Erythroblast (primary cell): ENCODE data around the gene CTPS2.

Experiments used
- GATA1 ChIP-seq: IDR thresholded peaks from 2 replicates; pipeline ENCODE4 v1.6.1; 2011; ENCODE audit warnings: low read depth, mild to moderate bottlenecking, control low read depth, low read length, moderate library complexity
- POLR2A ChIP-seq: IDR thresholded peaks from 2 replicates; pipeline ENCODE4 v1.6.1; 2011; ENCODE audit warnings: mild to moderate bottlenecking, low read length

- TF ChIP-seq POLR2A (no peak), GATA1 (no peak)
Observed at GRCh38 chrX:16643176-16643575, 69.3 kb downstream of the CTPS2 start.
